GM23338 (cell line): ENCODE results near the gene WSB2. TPM values are rescaled to one million over a fixed set of nuclear protein-coding genes. Genes with fewer than 3 reads are reported as not detected.
A peak's percentile ranks its signal among the peaks of the same experiment; 100 is the strongest.

ENCODE experiments used
- ATAC-seq: fragments of 200-7000 bp; cut with Tn5 transposase; 3 replicates; pipeline ENCODE4 v1.9.1; 2020
- DNase-seq: peaks from one replicate; pipeline ENCODE4 v3.0.0-alpha.2; 2015; ENCODE audit warnings: low spot score
- H2AFZ ChIP-seq: fragments of 200-600 bp; sonication (generic); 2 replicates; pipeline ENCODE4 v1.8.0; 2016; ENCODE audit warnings: antibody characterized with exemption, mild to moderate bottlenecking, moderate library complexity
- H3F3A ChIP-seq: fragments of 200-600 bp; sonication (generic); replicated peaks from 2 replicates; pipeline ENCODE4 v1.8.0; 2017; ENCODE audit warnings: antibody characterized with exemption, mixed run types, low read depth
- H3K27ac ChIP-seq: fragments of 200-600 bp; sonication (generic); 2 replicates; pipeline ENCODE4 v1.6.1; 2016; ENCODE audit warnings: low read depth
- H3K27me3 ChIP-seq: fragments of 200-600 bp; sonication (generic); 2 replicates; pipeline ENCODE4 v1.8.0; 2016; ENCODE audit warnings: mild to moderate bottlenecking, mixed run types, moderate library complexity; ENCODE audit not compliant: insufficient read depth
- H3K36me3 ChIP-seq: fragments of 200-600 bp; sonication (generic); 2 replicates; pipeline ENCODE4 v1.8.0; 2016; ENCODE audit warnings: mild to moderate bottlenecking; ENCODE audit not compliant: insufficient read depth
- H3K4me1 ChIP-seq: fragments of 200-600 bp; sonication (generic); 2 replicates; pipeline ENCODE4 v1.8.0; 2016; ENCODE audit warnings: mild to moderate bottlenecking, moderate library complexity; ENCODE audit not compliant: insufficient read depth
- H3K4me2 ChIP-seq: fragments of 200-600 bp; sonication (generic); 2 replicates; pipeline ENCODE4 v1.7.1; 2017; ENCODE audit warnings: mixed run types
- H3K4me3 ChIP-seq: fragments of 200-600 bp; sonication (generic); 2 replicates; pipeline ENCODE4 v1.6.1; 2016; ENCODE audit warnings: mixed run types
- H3K79me2 ChIP-seq: fragments of 200-600 bp; sonication (generic); replicated peaks from 2 replicates; pipeline ENCODE4 v1.8.0; 2017; ENCODE audit warnings: mild to moderate bottlenecking; ENCODE audit not compliant: insufficient read depth
- H3K9me2 ChIP-seq: fragments of 200-600 bp; sonication (generic); 2 replicates; pipeline ENCODE4 v1.8.0; 2017; ENCODE audit not compliant: insufficient read depth
- H4K20me1 ChIP-seq: fragments of 200-600 bp; sonication (generic); replicated peaks from 2 replicates; pipeline ENCODE4 v1.8.0; 2017; ENCODE audit warnings: mild to moderate bottlenecking; ENCODE audit not compliant: insufficient read depth
- H3K27ac Mint-ChIP-seq: 2 replicates; pipeline ENCODE4 v1.8.0; 2020; ENCODE audit warnings: inconsistent platforms, mild to moderate bottlenecking, moderate library complexity, mixed read lengths
- H3K27me3 Mint-ChIP-seq: 3 replicates; pipeline ENCODE4 v1.8.0; 2022; ENCODE audit warnings: low read depth, mild to moderate bottlenecking, moderate library complexity, mixed read lengths, inconsistent platforms; ENCODE audit not compliant: insufficient read depth, poor library complexity
- H3K36me3 Mint-ChIP-seq: 3 replicates; pipeline ENCODE4 v1.8.0; 2021; ENCODE audit warnings: low read depth, mild to moderate bottlenecking, inconsistent platforms, moderate library complexity, mixed read lengths
- H3K4me1 Mint-ChIP-seq: 3 replicates; pipeline ENCODE4 v1.8.0; 2020; ENCODE audit warnings: mild to moderate bottlenecking, inconsistent platforms, mixed read lengths
- H3K4me3 Mint-ChIP-seq: 3 replicates; pipeline ENCODE4 v1.8.0; 2021; ENCODE audit warnings: moderate library complexity, mild to moderate bottlenecking, inconsistent platforms, mixed read lengths
- H3K9me3 Mint-ChIP-seq: 3 replicates; pipeline ENCODE4 v1.8.0; 2020; ENCODE audit warnings: moderate library complexity, mild to moderate bottlenecking, inconsistent platforms, mixed read lengths
- CREB1 ChIP-seq: fragments of 250-450 bp; sonication (Bioruptor Pico); IDR thresholded peaks from 2 replicates; pipeline ENCODE4 v1.5.0; 2020; ENCODE audit warnings: low read depth, mild to moderate bottlenecking, moderate library complexity
- ETS1 ChIP-seq: IDR thresholded peaks from 2 replicates; pipeline ENCODE4 v1.6.1; 2016; ENCODE audit warnings: antibody characterized with exemption
- EZH2 ChIP-seq: fragments of 200-600 bp; sonication (generic); IDR thresholded peaks from one replicate; pipeline ENCODE4 v1.8.0; 2017; ENCODE audit warnings: antibody characterized with exemption, mild to moderate bottlenecking, low read depth; ENCODE audit not compliant: unreplicated experiment
- EZH2phosphoT487 ChIP-seq: fragments of 200-600 bp; sonication (generic); IDR thresholded peaks from one replicate; pipeline ENCODE4 v1.8.1; 2018; ENCODE audit warnings: antibody characterized with exemption; ENCODE audit not compliant: unreplicated experiment
- NANOG ChIP-seq: IDR thresholded peaks from 2 replicates; pipeline ENCODE4 v1.6.1; 2016; ENCODE audit warnings: antibody characterized with exemption, borderline replicate concordance
- POLR2AphosphoS5 ChIP-seq: IDR thresholded peaks from 2 replicates; pipeline ENCODE4 v1.6.1; 2016; ENCODE audit warnings: antibody characterized with exemption, low read depth
- REST ChIP-seq: IDR thresholded peaks from one replicate; pipeline ENCODE4 v1.6.1; 2018; ENCODE audit warnings: antibody characterized with exemption; ENCODE audit not compliant: unreplicated experiment
- STAT1 ChIP-seq: IDR thresholded peaks from one replicate; pipeline ENCODE4 v1.6.1; 2016; ENCODE audit warnings: antibody characterized with exemption; ENCODE audit not compliant: unreplicated experiment
- ZNF114 ChIP-seq: fragments of 250-450 bp; sonication (Bioruptor Pico); IDR thresholded peaks from 2 replicates; pipeline ENCODE4 v1.5.0; 2020; ENCODE audit warnings: mild to moderate bottlenecking, moderate library complexity
- ZNF331 ChIP-seq: fragments of 250-450 bp; sonication (Bioruptor Pico); IDR thresholded peaks from 2 replicates; pipeline ENCODE4 v1.5.0; 2020; ENCODE audit warnings: low read depth, mild to moderate bottlenecking, moderate library complexity
- polyA plus RNA-seq: library from polyadenylated mRNA; unstranded; fragments of >200 nt; fragmentation: Nextera tagmentation; extraction: Ambion mirVana; gene quantifications from 2 replicates; pipeline ENCODE4 v1.2.1, GENCODE V29; 2016
- total RNA-seq: library from RNA; depleted of rRNA; stranded (reverse); fragments of >200 nt; shearing (Covaris generic); gene quantifications from 2 replicates; pipeline ENCODE4 v1.2.3, GENCODE V29; 2014
- TF ChIP-seq, protein P1 (sequence below), 2 experiments: fragments of 200-600 bp in 1 of 2; sonication (generic) in 1 of 2; conservative IDR thresholded peaks; 2 replicates each; pipeline versions ENCODE4 v1.5.1 to v1.6.1; 2016 to 2017; ENCODE audit warnings: antibody characterized with exemption in 2 of 2, low read depth in 2 of 2, mild to moderate bottlenecking in 2 of 2, moderate library complexity in 1 of 2

Gene WSB2
- total and polyA plus RNA-seq, 2 experiments from 2014 or later = 36.6 to 60.8 TPM

DNA sequence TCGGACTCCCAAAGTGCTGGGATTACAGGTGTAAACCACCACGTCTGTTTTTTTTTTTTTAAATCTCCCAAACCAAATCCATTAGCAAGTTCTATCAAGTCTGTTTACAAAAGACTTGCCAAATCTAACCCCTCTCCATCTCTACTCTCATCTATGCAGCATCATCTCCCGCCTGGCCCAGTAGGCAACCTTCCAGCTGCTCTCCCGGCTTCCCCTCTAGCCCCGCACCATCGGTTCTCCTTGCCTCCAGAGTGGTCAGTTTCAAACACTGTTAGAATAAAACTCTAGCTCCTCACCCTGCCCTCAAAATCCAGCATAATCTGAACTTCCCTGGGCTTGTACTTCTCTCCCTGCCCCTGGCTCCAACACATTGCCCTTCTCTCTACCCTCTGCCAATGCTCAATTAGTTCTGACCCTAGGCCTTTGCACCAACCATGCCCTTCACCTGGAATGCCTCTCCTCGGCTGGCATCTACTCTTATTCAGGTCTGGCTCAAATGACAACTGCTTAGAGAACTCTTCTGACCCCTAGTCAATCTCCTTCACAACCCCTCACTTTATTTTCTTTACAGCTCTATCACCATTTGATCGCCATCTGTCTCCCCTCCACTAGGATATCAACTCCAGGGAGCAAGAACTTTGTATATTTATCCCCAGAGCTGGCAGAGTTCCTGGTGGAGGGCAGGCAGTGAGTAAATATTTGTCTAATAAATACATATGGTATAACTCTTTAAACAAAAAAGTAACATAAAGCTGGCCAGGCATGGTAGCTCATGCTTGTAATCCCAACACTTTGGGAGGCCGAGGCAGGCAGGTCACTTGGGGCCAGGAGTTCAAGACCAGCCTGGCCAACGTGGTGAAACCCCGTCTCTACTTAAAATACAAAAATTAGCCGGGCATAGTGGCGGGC is 4.9 kb downstream of the WSB2 start (continued):
- TF ChIP-seq REST (no peak), CREB1 (CRISPR knock-in tag) (no peak), EZH2 (no peak), ZNF331 (CRISPR knock-in tag) (no peak), ZNF114 (CRISPR knock-in tag) (no peak), ETS1 (no peak), NANOG (no peak), STAT1 (no peak), POLR2AphosphoS5 (no peak)
- TF ChIP-seq, protein P1, sequence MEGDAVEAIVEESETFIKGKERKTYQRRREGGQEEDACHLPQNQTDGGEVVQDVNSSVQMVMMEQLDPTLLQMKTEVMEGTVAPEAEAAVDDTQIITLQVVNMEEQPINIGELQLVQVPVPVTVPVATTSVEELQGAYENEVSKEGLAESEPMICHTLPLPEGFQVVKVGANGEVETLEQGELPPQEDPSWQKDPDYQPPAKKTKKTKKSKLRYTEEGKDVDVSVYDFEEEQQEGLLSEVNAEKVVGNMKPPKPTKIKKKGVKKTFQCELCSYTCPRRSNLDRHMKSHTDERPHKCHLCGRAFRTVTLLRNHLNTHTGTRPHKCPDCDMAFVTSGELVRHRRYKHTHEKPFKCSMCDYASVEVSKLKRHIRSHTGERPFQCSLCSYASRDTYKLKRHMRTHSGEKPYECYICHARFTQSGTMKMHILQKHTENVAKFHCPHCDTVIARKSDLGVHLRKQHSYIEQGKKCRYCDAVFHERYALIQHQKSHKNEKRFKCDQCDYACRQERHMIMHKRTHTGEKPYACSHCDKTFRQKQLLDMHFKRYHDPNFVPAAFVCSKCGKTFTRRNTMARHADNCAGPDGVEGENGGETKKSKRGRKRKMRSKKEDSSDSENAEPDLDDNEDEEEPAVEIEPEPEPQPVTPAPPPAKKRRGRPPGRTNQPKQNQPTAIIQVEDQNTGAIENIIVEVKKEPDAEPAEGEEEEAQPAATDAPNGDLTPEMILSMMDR (conservative IDR thresholded peaks at IDR 0.05; ENCODE audit: low read depth in 2 of 2) = no peak

GRCh38 chr12:118055144-118055557 is 5.8 kb downstream of the WSB2 start:
- no peak overlapping the region for H3K27ac ChIP-seq
- no peaks in the 10 kb centered on the region for H3K27me3 ChIP-seq
- DNase-seq (peak; percentile 85), ATAC-seq (peak; percentile 87)
- no peak overlapping the region for H3K4me2 ChIP-seq
- H3K9me3 Mint-ChIP-seq = no peaks in the 10 kb centered on the region
- H3K9me2 ChIP-seq = no peaks in the 10 kb centered on the region
- TF ChIP-seq EZH2phosphoT487 (no peak), EZH2 (no peak), CREB1 (CRISPR knock-in tag) (no peak), ZNF331 (CRISPR knock-in tag) (no peak)
- TF ChIP-seq, protein P1 (conservative IDR thresholded peaks at IDR 0.05; ENCODE audit: low read depth in 2 of 2) = peak; percentile 84 to 90
- peaks cover 30% of the 10 kb centered on the region for H3K4me1 Mint-ChIP-seq
- peaks cover 17% of the 10 kb centered on the region; the same call in 1 of the 2 replicates for H4K20me1 ChIP-seq
- no peak overlapping the region for H3K4me3 ChIP-seq
- peaks cover 23% of the 10 kb centered on the region for H3F3A ChIP-seq
- no peak overlapping the region for H3K4me3 Mint-ChIP-seq
- no peak overlapping the region for H2AFZ ChIP-seq
- H3K27me3 Mint-ChIP-seq = peaks cover 4% of the 10 kb centered on the region
- H3K36me3 Mint-ChIP-seq = peaks cover 36% of the 10 kb centered on the region
- peaks cover 71% of the 10 kb centered on the region for H3K79me2 ChIP-seq
- H3K36me3 ChIP-seq = 0 out of 2 replicates have a peak, but pooled peaks cover 11% of the 10 kb centered on the region
- H3K27ac Mint-ChIP-seq = no peak overlapping the region
- H3K4me1 ChIP-seq = peaks cover 13% of the 10 kb centered on the region
